ENCODE results near the gene BRF1. TPM values are rescaled to one million over a fixed set of nuclear protein-coding genes. Genes with fewer than 3 reads are reported as not detected.

BRF1 gene
- polyA plus RNA-seq, 4 donors = 18.4 to 28.0 (median 20.2) TPM

GRCh38 chr14:105257464-105257863, 43.3 kb downstream of the BRF1 start:
- 14 to 60% (median 36%) methylated on average over 15 of the region's 15 CpGs for WGBS, 3 donors
- H3K9me3 ChIP-seq (ENCODE audit: control insufficient read depth in 2 of 2, insufficient read depth in 1 of 2, low read depth in 1 of 2, low read length in 1 of 2) = no peaks in the 10 kb centered on the region
- FAIRE-seq = no peak
- peaks cover 0 to 6% (median 3%) of the 10 kb centered on the region in 3 donors for H3K4me1 ChIP-seq (ENCODE audit: control insufficient read depth in 3 of 3, insufficient read depth in 2 of 3, low read depth in 1 of 3, low read length in 2 of 3)
- peak; percentile 79 to 93 for DNase-seq
- no peaks in the 10 kb centered on the region for H3K27me3 ChIP-seq (ENCODE audit: control insufficient read depth in 3 of 3, insufficient read depth in 3 of 3, low read length in 3 of 3)
- H3K4me3 ChIP-seq (ENCODE audit: low read depth in 1 of 3, low read length in 3 of 3) = no peak overlapping the region
- H3K36me3 ChIP-seq (ENCODE audit: control insufficient read depth in 3 of 3, insufficient read depth in 2 of 3, low read depth in 1 of 3, low read length in 3 of 3) = peaks cover 0 to 57% (median 0%) of the 10 kb centered on the region in 3 donors
- peak overlapping the region; percentile 35 to 85 (median 61) for H3K27ac ChIP-seq (ENCODE audit: low read depth in 1 of 3, low read length in 2 of 3)

GRCh38 chr14:105256292-105256960, 44.4 kb downstream of the BRF1 start:
- no peaks in the 10 kb centered on the region for H3K27me3 ChIP-seq (ENCODE audit: control insufficient read depth in 3 of 3, insufficient read depth in 3 of 3, low read length in 3 of 3)
- DNase-seq (no peak), FAIRE-seq (no peak)
- H3K4me1 ChIP-seq (ENCODE audit: control insufficient read depth in 3 of 3, insufficient read depth in 2 of 3, low read depth in 1 of 3, low read length in 2 of 3) = peaks cover 0 to 6% (median 3%) of the 10 kb centered on the region in 3 donors
- H3K36me3 ChIP-seq (ENCODE audit: control insufficient read depth in 3 of 3, insufficient read depth in 2 of 3, low read depth in 1 of 3, low read length in 3 of 3) = peaks cover 0 to 59% (median 2%) of the 10 kb centered on the region in 3 donors
- WGBS, 3 donors = 96 to 98% (median 96%) methylated on average over 19 of the region's 19 CpGs
- no peak overlapping the region for H3K27ac ChIP-seq (ENCODE audit: low read depth in 1 of 3, low read length in 2 of 3)
- no peaks in the 10 kb centered on the region for H3K9me3 ChIP-seq (ENCODE audit: control insufficient read depth in 2 of 2, insufficient read depth in 1 of 2, low read depth in 1 of 2, low read length in 1 of 2)
- no peak overlapping the region for H3K4me3 ChIP-seq (ENCODE audit: low read depth in 1 of 3, low read length in 3 of 3)

GRCh38 chr14:105255021-105255507, 45.7 kb downstream of the BRF1 start:
- peaks cover 0 to 6% (median 3%) of the 10 kb centered on the region in 3 donors for H3K4me1 ChIP-seq (ENCODE audit: control insufficient read depth in 3 of 3, insufficient read depth in 2 of 3, low read depth in 1 of 3, low read length in 2 of 3)
- H3K36me3 ChIP-seq (ENCODE audit: control insufficient read depth in 3 of 3, insufficient read depth in 2 of 3, low read depth in 1 of 3, low read length in 3 of 3) = peaks cover 0 to 66% (median 2%) of the 10 kb centered on the region in 3 donors
- H3K4me3 ChIP-seq (ENCODE audit: low read depth in 1 of 3, low read length in 3 of 3) = no peak overlapping the region
- no peak for FAIRE-seq
- WGBS, 3 donors = 71 to 84% (median 82%) methylated on average over 6 of the region's 6 CpGs
- no peak for DNase-seq
- no peaks in the 10 kb centered on the region for H3K9me3 ChIP-seq (ENCODE audit: control insufficient read depth in 2 of 2, insufficient read depth in 1 of 2, low read depth in 1 of 2, low read length in 1 of 2)
- H3K27ac ChIP-seq (ENCODE audit: low read depth in 1 of 3, low read length in 2 of 3) = no peak overlapping the region
- no peaks in the 10 kb centered on the region for H3K27me3 ChIP-seq (ENCODE audit: control insufficient read depth in 3 of 3, insufficient read depth in 3 of 3, low read length in 3 of 3)

- WGBS, 3 donors = 89 to 93% (median 93%) methylated on average over 9 of the region's 9 CpGs
- peaks cover 0 to 67% (median 2%) of the 10 kb centered on the region in 3 donors for H3K36me3 ChIP-seq (ENCODE audit: control insufficient read depth in 3 of 3, insufficient read depth in 2 of 3, low read depth in 1 of 3, low read length in 3 of 3)
- H3K27me3 ChIP-seq (ENCODE audit: control insufficient read depth in 3 of 3, insufficient read depth in 3 of 3, low read length in 3 of 3) = no peaks in the 10 kb centered on the region
- H3K4me1 ChIP-seq (ENCODE audit: control insufficient read depth in 3 of 3, insufficient read depth in 2 of 3, low read depth in 1 of 3, low read length in 2 of 3) = peaks cover 0 to 9% (median 3%) of the 10 kb centered on the region in 3 donors
- FAIRE-seq (no peak), DNase-seq (no peak)
- H3K27ac ChIP-seq (ENCODE audit: low read depth in 1 of 3, low read length in 2 of 3) = no peak overlapping the region
- no peaks in the 10 kb centered on the region for H3K9me3 ChIP-seq (ENCODE audit: control insufficient read depth in 2 of 2, insufficient read depth in 1 of 2, low read depth in 1 of 2, low read length in 1 of 2)
- no peak overlapping the region for H3K4me3 ChIP-seq (ENCODE audit: low read depth in 1 of 3, low read length in 3 of 3)
Observed at GRCh38 chr14:105253329-105253682, 47.5 kb downstream of the BRF1 start.

GRCh38 chr14:105252552-105253328, 48.1 kb downstream of the BRF1 start:
- 91% methylated on average over 21 of the region's 21 CpGs for WGBS, 3 donors
- no peak overlapping the region for H3K4me3 ChIP-seq (ENCODE audit: low read depth in 1 of 3, low read length in 3 of 3)
- FAIRE-seq = no peak

GRCh38 chr14:105251920-105252319, 48.9 kb downstream of the BRF1 start:
- Histone ChIP-seq H3K9me3 (ENCODE audit: control insufficient read depth in 2 of 2, insufficient read depth in 1 of 2, low read depth in 1 of 2, low read length in 1 of 2) (no peaks in the 10 kb centered on the region), H3K4me3 (ENCODE audit: low read depth in 1 of 3, low read length in 3 of 3) (no peak overlapping the region), H3K36me3 (ENCODE audit: control insufficient read depth in 3 of 3, insufficient read depth in 2 of 3, low read depth in 1 of 3, low read length in 3 of 3) (peaks cover 0 to 71% (median 2%) of the 10 kb centered on the region in 3 donors), H3K4me1 (ENCODE audit: control insufficient read depth in 3 of 3, insufficient read depth in 2 of 3, low read depth in 1 of 3, low read length in 2 of 3) (peaks cover 0 to 10% (median 6%) of the 10 kb centered on the region in 3 donors), H3K27ac (ENCODE audit: low read depth in 1 of 3, low read length in 2 of 3) (no peak overlapping the region), H3K27me3 (ENCODE audit: control insufficient read depth in 3 of 3, insufficient read depth in 3 of 3, low read length in 3 of 3) (no peaks in the 10 kb centered on the region)
- WGBS, 3 donors = 83 to 92% (median 90%) methylated on average over 6 of the region's 6 CpGs
- FAIRE-seq (no peak), DNase-seq (no peak)

More at GRCh38 chr14:105252552-105253328, 48.1 kb downstream of the BRF1 start:
- Histone ChIP-seq H3K4me1 (ENCODE audit: control insufficient read depth in 3 of 3, insufficient read depth in 2 of 3, low read depth in 1 of 3, low read length in 2 of 3) (peaks cover 3 to 13% (median 3%) of the 10 kb centered on the region in 3 donors), H3K36me3 (ENCODE audit: control insufficient read depth in 3 of 3, insufficient read depth in 2 of 3, low read depth in 1 of 3, low read length in 3 of 3) (peaks cover 0 to 68% (median 2%) of the 10 kb centered on the region in 3 donors), H3K27me3 (ENCODE audit: control insufficient read depth in 3 of 3, insufficient read depth in 3 of 3, low read length in 3 of 3) (no peaks in the 10 kb centered on the region), H3K9me3 (ENCODE audit: control insufficient read depth in 2 of 2, insufficient read depth in 1 of 2, low read depth in 1 of 2, low read length in 1 of 2) (no peaks in the 10 kb centered on the region), H3K27ac (ENCODE audit: low read depth in 1 of 3, low read length in 2 of 3) (no peak overlapping the region)
- no peak for DNase-seq

- H3K4me3 ChIP-seq (ENCODE audit: low read depth in 1 of 3, low read length in 3 of 3) = no peak overlapping the region
- 74 to 82% (median 78%) methylated on average over 3 to 4 of the region's 4 CpGs for WGBS, 3 donors
- H3K27ac ChIP-seq (ENCODE audit: low read depth in 1 of 3, low read length in 2 of 3) = no peak overlapping the region
- H3K27me3 ChIP-seq (ENCODE audit: control insufficient read depth in 3 of 3, insufficient read depth in 3 of 3, low read length in 3 of 3) = no peaks in the 10 kb centered on the region
- no peak for FAIRE-seq
- H3K36me3 ChIP-seq (ENCODE audit: control insufficient read depth in 3 of 3, insufficient read depth in 2 of 3, low read depth in 1 of 3, low read length in 3 of 3) = peaks cover 0 to 65% (median 2%) of the 10 kb centered on the region in 3 donors
- peaks cover 0 to 9% (median 6%) of the 10 kb centered on the region in 3 donors for H3K4me1 ChIP-seq (ENCODE audit: control insufficient read depth in 3 of 3, insufficient read depth in 2 of 3, low read depth in 1 of 3, low read length in 2 of 3)
- no peak for DNase-seq
- H3K9me3 ChIP-seq (ENCODE audit: control insufficient read depth in 2 of 2, insufficient read depth in 1 of 2, low read depth in 1 of 2, low read length in 1 of 2) = no peaks in the 10 kb centered on the region
Observed at GRCh38 chr14:105250986-105251385, 49.8 kb downstream of the BRF1 start.

- Histone ChIP-seq H3K4me3 (ENCODE audit: low read depth in 1 of 3, low read length in 3 of 3) (no peak overlapping the region), H3K36me3 (ENCODE audit: control insufficient read depth in 3 of 3, insufficient read depth in 2 of 3, low read depth in 1 of 3, low read length in 3 of 3) (peaks cover 0 to 60% (median 2%) of the 10 kb centered on the region in 3 donors)
- 95 to 96% (median 95%) methylated on average over 16 of the region's 16 CpGs for WGBS, 3 donors
Observed at GRCh38 chr14:105250008-105250366, 50.8 kb downstream of the BRF1 start.

More at GRCh38 chr14:105250008-105250366, 50.8 kb downstream of the BRF1 start:
- H3K27me3 ChIP-seq (ENCODE audit: control insufficient read depth in 3 of 3, insufficient read depth in 3 of 3, low read length in 3 of 3) = no peaks in the 10 kb centered on the region
- no peak overlapping the region for H3K27ac ChIP-seq (ENCODE audit: low read depth in 1 of 3, low read length in 2 of 3)
- H3K9me3 ChIP-seq (ENCODE audit: control insufficient read depth in 2 of 2, insufficient read depth in 1 of 2, low read depth in 1 of 2, low read length in 1 of 2) = no peaks in the 10 kb centered on the region
- DNase-seq (no peak), FAIRE-seq (no peak)
- peaks cover 0 to 9% (median 6%) of the 10 kb centered on the region in 3 donors for H3K4me1 ChIP-seq (ENCODE audit: control insufficient read depth in 3 of 3, insufficient read depth in 2 of 3, low read depth in 1 of 3, low read length in 2 of 3)

All from small intestine (tissue), 7 donors.